OCI-M2 (cell line): ENCODE data around the gene RAB6B.

Experiments
- DNase-seq: peaks from one replicate; lab custom pipeline; 2025; ENCODE audit not compliant: unreplicated experiment; lab: John Stamatoyannopoulos, UW

Gene RAB6B

DNA sequence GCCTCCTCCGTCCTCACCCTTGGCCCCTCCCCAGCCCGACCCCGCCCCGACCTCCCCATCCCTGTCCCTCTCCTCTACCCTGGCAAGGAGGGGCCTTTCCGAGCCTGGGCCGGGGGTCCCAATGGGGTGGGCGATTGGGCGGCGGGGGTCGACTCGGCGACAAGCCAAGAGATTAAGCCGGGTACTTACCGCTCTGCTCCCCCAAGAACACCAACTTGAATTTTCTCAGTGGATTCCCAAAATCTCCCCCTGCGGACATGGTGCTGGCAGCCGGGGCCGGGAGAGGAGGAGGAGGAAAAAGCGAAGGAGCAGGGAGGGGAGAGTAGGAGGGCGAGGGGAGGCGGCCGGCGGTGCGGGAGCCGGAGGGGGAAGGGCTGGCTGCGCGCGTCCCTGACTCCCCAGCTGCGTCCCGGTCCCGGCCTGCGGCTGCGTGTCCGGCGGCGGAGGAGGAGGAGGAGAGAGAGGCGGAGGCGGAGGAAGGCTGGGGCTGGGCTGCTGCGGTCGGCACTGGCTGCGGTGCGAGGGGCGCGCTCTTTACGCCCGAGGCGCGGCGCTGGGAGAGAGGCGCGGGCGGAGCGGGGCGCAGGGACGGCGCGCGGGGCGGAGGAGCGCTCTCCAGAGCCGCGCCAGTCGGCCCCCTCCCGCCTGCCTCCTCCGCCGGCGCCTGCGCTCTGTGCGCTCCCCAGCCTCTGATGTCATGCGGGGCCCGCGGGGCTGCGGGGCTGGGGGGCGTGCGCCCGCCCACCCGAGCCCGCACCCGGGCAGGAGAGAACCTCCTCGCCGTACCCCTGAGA, at the start of gene RAB6B:
RAB6B (minus strand) TSS at position 675 of the 794 bp plus-strand sequence; CDS start at position 259, 416 bp downstream.
- no peak for DNase-seq

DNA sequence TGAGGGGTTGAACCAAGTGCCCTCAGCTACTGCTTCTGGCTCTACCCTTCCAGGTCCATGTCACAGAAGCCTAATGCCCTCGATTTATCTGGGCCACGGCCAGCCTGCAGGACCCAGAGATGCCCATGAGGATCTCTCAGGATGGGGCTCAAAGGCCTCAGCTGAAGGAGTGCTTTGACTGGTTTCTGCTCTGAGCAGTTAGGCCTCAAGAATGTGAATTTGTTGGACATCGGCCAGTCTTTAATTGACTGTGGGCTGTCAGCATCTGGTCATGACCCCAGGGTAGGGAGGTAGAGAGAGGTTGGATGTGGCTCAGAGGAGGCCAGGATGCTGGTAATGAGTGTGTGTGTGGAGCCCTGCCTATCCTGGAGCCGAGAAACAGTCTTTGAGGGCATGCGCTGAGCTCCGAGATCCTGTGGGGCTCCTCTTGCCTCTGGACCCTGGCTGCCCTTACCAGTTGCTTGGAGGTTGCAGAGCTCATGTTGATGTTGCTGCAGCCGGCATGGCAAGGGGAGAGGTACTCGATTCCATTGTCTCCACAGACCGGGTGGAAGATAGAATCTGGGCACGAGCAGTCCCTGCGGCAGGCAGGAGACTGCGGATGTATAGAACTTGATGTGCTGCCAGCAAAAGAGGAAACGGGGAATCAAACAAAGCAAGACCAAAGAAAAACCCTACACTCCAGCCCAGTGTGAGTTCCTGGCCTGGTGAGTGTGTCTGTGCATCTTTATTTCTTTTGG, 49.1 kb upstream of the RAB6B start:
- DNase-seq = no peak

DNA sequence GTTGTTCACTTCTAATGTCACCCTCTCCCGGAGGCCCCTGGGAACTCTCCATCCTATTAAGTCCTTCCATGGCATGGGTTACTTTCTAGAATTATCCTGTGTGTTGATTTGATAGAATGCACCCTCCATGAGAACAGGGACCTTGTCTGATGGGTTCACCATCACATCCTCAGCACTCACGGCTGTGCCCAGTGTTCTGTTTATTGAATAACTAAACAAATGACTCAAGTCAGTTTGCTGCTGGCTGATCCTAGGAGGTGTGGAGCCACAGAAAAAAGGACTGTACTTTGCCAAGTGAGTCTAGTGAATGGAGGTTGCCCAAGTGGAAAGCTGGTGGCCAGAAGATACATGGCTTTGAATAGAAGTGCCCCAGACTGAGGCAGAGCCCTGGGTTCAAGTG, 48.5 kb upstream of the RAB6B start:
- DNase-seq = no peak

DNA sequence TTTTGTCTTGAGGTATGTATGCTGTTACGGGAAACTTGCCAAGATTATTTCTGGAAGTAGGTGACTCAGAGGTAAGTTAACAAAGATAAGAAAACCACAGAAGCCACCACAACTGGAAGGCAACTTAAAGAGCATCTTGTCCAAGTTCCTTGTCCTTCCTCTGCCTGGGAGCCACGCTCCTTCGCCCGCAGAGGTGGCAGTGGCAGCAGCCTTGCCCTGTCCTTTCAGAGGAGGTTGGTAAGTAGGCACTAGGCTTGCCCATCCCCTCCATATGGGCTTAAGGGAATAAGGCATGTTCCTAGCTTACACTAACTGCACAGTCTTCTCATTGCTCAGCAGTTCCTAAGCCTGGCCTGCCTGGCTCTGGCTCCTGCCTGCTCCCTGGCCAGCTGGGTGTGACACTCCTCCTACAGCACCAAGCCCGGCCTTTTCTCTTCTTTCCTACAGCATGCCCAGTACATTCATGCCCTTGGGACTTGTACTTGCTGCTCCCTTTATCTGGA, 48.0 kb upstream of the RAB6B start:
- no peak for DNase-seq

DNA sequence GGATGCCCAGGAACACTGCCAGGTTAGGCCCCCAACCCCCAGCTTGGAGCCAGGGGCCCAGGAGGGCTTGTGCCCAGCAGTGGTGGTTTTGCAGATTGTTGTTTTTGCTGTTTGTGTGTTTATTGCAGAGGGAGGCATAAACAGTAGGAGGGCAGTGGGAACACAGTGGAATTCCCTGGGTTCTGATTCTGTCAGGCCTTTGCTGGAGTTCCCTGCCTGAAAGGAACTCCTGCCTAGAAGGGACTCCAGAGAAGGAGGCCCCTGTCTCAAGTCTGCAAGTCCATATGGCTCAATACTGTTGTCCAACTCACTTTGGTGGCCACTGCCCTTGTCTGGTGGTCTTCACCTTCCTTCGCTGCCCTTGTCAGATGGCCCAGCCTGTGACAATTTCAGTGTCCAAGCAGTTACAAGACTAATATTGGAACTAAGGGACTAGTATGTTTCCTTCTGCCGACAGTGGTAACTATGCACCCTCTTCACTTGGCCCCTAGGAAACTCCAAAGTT, 47.4 kb upstream of the RAB6B start:
- DNase-seq = no peak

DNA sequence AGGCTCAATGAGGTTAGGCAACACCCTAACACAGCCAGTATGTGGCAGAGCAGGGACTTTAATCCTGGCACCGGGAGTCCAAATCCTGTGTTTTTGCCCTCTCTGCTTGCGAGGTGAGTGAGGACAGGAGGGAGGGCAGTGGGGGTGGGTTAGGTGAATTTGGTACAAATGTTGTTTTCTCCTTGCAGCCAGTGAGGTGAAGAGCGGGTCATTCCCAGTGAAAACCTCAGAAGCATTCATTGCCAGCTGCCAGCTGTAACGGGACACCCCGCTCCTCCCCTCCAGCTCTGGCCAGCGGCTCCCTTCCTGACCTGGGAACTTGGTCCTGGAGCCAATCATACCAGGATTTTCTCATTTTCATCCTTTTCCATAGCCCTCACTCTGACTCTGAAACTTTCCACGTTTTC, 45.7 kb upstream of the RAB6B start:
- no peak for DNase-seq

DNA sequence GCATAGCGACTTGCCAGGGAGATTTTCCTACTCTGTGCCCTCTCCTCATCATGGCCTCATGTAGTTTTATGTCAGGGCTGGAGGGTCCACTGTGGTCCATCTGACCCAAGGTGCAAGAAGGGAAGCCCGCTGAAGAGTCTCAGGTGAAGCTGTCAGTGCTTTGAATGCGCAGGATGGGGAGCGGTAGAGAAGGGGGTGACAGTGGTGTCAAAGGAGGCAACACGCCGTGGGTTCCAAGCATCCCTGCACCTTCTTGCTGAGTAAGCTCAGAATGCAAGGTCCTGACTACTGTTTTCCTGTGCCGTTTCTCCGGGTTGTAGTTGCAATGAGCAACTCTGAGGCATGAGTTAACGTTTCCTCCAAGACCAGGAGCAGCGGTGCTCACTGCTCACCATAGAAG, 44.9 kb upstream of the RAB6B start:
- no peak for DNase-seq

DNA sequence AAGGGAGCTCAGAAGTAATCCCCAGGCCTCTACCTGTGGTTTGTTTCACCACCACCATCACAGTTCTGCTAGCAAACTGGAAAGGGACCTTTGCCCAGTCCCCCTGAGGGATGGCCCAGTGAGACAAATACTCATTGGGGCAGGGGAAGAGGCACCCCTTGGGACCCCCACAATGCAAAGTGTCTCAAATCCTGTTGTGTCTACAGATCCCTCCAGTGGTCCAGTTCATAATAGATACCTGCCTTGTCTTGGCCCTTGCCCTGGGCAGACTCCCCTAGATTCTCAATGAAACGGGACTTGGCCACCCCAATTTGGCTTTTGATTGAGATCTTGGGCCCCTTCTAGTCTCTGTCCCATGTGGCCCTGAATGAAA, 43.8 kb upstream of the RAB6B start:
- DNase-seq = no peak

DNA sequence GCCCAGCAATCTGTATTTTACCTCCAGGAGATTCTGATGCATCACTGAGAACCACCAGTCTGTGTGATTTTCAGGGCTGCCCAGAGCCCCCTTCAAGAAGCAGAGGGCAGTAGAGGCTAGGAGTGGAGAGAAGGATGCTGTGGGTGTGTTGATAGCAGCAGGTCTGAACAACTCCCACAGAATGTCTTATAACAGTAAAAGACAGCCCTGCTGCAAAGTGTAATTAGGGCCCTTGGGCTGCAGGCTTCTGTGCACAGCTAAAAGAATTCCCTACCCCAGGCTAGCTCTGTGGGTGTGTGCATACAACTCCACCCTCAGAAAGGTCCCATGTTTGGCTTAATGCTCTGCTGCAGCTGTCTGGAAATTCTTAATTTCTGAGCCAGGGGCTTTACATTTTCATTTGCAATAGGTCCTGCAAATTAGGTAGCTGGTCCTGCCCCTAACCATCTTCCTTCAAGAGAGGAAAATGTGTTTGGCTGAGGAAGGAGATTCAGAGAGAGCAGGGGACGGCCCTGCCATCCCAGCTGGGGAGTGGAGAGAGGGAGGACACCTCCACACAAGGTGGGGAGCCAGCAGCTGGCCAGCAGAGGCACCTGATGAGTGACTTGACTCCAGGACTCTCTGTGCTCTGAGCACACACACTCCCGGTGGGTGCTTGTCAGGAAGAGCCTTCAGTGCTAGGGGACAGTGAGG, 43.2 kb upstream of the RAB6B start:
- DNase-seq = no peak

DNA sequence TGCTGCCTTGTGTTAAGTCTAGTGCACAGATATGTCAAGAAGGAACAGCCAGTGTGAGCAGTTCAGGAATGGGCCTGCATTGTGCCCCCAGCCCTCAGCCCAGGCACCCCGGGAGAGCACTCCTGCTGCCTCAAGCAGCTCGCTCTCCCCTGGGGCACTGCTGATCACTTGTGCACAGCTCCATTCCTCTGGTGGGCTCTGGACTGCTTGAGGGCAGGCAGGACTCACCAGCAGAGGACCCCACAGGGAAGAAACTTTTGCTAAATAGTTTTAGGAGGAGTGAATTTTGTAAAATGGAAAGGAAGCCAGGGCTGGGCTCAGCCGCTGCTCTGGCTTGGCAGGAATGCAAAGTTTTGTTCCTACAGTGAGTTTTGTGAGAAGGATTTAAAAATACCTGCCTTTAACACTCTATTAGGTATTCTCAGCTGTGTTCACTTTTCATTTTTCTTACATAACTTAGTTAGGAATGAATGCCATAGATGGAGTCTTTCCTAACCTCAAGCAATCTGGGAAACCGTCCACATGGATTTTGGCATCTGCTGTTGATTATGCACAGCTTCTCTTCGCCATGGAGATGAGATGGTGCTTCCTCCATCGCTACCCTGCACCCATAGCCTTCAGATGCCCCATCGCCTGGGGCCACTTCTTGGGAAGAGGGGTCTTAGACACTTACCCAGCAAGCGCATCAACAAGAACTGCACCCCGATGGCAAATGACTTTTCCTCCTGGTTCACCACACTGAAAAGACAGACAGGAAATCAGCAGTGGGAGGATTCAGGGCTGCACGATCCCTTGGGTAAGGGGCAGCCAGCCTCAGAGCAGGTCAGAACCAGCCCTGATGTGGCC, 42.3 kb upstream of the RAB6B start:
- no peak for DNase-seq

DNA sequence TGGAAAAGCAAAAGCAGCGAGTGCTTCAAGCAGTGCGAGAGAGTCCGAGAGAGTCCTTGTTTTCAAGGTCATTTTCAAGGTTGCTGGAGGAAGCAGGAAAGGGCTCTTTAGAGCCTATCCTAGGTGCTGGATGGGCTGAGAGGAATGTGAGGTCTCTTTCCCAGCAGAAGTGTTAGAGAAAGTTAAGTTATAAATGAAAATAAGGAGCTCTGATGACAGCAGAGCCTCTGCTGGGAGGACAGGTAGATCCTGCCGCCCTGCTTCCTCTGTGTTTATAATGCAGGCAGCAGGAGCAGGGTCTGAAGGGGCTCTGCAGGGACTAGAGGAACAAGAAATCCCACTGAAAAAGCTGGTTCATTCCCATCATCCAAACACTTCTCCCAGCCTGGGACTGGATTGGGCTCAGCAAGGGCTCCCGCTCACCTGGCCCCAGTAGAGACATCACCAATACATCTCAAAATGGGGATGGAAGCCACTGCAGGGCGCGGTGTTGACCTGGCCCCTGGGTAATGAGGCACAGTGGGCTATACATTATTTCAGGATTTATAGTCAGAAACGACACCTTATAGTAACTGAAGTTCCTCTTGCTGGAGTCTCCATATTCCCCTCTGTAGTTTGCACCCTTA, 41.5 kb upstream of the RAB6B start:
- no peak for DNase-seq

DNA sequence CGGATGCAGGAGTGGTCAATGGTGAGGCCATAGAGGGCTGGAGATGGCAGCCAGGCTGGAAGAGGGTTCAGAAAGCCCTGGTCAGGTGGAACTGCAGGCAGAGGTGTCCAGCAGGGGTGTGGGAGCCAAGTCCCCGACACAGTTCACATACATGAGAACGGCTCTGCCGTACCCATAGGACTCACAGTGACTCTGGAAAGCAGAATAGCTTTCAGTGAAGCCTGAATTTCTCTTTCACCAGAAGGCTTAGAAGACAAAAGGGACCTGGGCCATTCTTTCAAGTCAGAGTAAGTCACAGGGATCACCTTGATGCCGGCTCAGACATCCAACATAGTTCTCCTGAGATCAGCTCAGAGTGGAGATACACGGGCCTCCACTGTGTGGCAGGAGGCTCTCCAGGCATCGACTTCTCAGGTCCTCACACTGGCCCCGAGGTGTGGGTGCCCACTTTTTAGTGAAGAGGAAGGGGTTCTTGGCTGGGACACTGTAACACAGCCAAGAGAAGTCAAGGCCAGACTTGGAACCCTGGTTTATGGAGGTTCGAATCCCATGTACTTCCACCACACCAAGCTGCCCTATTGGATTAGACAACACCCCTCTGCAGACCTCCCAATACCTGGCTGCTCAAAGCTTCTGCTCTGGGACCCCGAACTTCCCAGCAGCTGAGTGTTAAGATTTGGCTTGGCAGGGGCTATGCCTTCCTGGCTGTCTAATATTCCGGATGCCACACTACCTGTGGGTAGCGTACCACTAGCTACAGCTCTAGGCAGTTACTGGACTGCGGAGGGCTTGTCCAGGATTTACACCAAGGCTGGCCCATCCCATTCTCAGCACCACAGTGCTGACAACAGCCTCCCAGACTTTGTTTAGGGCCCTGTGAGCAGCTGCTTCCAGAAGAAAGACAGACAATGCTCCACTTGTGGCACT, 40.4 kb upstream of the RAB6B start:
- no peak for DNase-seq

DNA sequence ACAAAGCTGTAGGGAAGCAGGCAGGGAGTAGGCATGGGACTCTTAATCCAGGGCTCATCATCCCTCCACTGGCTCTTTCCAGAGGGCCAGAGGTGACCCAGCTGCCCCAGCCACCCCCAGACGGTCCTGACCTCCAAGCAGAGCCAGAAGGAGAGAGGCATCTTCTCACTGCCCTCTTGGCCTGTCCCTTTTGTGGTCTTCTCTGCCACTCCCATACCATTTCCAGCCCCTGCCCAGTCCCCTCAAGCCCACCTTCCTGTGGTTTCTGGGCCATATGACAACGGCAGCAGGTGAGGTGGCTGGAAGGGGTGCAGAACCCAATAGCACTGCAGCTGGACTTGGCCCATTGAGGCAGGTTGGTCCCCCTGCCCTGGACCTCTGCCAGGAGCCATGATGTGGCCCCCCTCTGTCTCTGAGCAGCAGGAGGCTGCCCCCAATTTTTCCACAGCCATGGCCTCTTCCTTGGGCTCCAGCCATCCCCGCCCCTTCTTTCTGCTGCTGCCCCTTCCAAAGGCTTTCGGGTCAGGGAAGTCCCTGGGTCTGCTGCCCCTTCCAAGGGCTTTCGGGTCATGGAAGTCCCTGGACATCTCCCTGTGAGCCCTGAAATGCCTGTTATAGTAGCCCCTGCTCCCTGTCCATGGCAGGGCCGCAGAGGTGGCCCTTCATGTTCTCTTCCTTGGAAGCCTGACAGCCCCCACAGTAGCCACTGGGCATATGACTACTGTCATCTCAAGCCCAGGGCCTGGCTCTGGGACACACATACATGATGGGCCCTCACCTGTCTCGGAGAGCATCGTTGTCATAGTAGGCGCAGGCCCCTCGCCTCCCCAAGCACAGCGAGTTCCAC, 39.5 kb upstream of the RAB6B start:
- DNase-seq = no peak

DNA sequence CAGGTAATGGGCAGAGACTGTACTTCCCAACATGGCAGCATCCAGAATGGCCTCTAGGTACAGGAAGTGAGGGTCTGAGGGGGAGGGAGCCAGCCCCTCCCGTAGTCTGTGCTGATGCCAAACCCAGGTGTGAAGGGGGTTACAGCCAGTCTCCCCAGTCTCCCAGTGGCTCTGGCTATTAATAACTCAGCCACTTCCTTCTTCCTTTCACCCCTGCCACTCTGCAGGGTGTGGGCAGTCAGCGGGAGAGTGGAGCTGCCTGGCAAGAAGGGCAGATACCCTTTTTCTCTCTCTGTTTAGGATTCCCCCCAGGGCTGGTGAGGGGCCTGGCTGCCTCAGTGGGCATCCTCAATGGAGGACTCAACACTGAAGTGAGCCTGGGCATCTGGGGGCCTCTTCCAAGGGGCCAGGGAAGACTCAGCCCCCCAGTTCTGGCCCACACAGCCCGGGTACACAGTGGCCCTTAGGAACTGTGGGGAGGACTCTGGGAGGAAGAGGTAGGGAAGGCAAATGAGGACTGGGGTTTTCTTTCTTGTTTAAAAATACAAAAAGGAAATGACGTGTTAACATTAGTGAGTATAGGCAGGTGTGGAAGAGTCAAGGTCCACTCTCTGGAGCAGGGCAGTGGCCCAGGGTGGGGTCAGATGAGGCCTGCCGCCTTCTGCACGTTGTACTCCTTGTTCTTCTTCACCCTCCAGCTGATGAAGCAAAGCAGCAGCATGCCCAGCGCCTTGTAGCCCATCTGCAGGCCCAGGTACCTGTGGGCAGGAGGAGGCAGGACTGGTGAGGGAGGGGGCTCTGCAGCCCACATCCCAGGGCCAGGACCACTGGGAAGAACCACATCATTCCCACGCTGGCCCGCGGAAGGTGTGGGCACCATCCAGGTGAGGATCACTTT, 38.6 kb upstream of the RAB6B start:
- DNase-seq = no peak

DNA sequence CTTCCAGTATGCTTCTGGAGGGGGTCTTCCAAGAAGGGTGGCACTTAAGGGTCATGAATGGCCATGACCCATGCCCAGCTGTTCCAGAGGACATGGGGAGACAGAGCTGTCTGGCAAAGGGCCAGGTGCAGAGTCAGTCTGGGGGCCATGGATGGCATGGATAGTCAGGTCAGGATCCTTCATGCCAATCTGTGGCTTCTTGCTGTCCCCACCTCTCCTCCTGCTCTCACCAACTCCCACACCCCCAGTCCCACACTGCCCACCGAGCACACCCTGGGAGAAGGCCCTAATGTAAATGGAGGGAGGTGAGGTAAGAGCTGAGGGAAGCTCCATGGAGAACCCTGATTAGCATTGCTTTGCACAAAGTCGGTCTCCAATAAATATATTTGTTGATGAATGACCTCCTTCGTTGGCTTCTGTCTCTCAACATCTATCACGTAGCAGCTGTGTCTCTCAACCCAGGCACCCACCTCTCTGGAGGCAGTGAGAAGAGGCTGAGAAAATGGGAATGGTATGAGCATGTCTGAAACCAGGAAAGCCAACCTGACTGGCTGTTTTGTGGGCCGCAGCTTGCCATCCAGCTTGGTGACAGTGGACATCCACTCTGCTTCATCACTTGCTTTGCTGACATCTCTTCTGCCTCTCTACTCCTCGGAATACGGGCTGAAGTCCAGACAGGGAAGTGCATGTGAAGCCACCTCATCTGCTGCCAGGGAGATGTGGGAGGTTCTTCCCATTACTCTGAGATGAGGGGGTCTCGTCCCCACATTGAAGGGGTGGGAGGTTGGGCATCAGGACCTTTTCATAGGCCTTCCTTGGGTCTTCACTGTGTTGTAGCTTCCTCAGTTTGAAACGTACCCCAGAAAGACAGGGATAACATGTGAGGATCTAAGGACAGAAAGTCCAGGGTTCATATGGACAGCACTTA, 37.7 kb upstream of the RAB6B start:
- no peak for DNase-seq

DNA sequence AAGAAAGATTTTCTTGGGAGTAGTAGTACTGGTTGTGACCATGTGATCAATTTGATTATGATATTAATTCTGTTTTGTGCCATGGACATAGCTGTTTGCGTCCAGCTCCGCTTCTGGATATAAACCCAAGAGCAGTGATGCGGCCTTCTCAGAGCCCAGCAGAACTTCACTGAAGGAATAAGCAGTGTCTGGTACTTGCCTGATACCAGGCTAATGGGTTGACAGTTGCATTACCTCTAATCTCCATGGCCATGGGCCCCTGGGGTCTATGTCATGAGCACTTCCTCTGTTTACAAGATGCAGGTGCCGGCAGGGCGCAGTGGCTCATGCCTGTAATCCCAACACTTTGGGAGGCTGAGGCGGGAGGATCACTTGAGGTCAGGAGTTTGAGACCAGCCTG, 36.3 kb upstream of the RAB6B start:
- no peak for DNase-seq
